ENCODE measurements around the gene EFNA2. TPM values are rescaled to one million over a fixed set of nuclear protein-coding genes. Genes with fewer than 3 reads are reported as not detected.

EFNA2 gene
- 1.0 and 2.8 TPM in 2 replicates for total RNA-seq (2014; rRNA removed; shearing (Covaris generic))

GRCh38 chr19:1285737-1286360, at the start of gene EFNA2:
EFNA2 (plus strand) TSS chr19:1285873; CDS start chr19:1286169, 296 bp downstream.
- Histone ChIP-seq H3K27me3 (peaks cover 59% of the 10 kb centered on the region), H3K4me1 (peaks cover 6% of the 10 kb centered on the region), H3K9me3 (replicated peaks) (no peaks in the 10 kb centered on the region), H3K36me3 (no peaks in the 10 kb centered on the region), H3K27ac (no peak within 1 kb of the TSS), H3K4me3 (peak within 1 kb of the TSS; percentile 40)
- DNase-seq, result peak in 1 of 2 experiments; percentile 16

GRCh38 chr19:1236576-1236975, 49.1 kb upstream of the EFNA2 start:
- H3K36me3 ChIP-seq, result no peaks in the 10 kb centered on the region
- H3K27ac ChIP-seq, result no peak overlapping the region
- peak in 1 of 2 experiments; percentile 42 for DNase-seq
- H3K4me3 ChIP-seq, result peak overlapping the region; percentile 61
- H3K27me3 ChIP-seq, result peaks cover 4% of the 10 kb centered on the region; the same call in 1 of the 2 replicates
- peaks cover 14% of the 10 kb centered on the region; the same call in 1 of the 2 replicates for H3K4me1 ChIP-seq
- H3K9me3 ChIP-seq (replicated peaks), result no peaks in the 10 kb centered on the region

GRCh38 chr19:1237027-1237659, 48.5 kb upstream of the EFNA2 start:
- DNase-seq, result no peak
- no peaks in the 10 kb centered on the region for H3K9me3 ChIP-seq (replicated peaks)
- H3K4me3 ChIP-seq, result peak overlapping the region; percentile 61
- no peak overlapping the region for H3K27ac ChIP-seq
- peaks cover 4% of the 10 kb centered on the region; the same call in 1 of the 2 replicates for H3K27me3 ChIP-seq
- H3K4me1 ChIP-seq, result peaks cover 14% of the 10 kb centered on the region; the same call in 1 of the 2 replicates
- no peaks in the 10 kb centered on the region for H3K36me3 ChIP-seq

DNA sequence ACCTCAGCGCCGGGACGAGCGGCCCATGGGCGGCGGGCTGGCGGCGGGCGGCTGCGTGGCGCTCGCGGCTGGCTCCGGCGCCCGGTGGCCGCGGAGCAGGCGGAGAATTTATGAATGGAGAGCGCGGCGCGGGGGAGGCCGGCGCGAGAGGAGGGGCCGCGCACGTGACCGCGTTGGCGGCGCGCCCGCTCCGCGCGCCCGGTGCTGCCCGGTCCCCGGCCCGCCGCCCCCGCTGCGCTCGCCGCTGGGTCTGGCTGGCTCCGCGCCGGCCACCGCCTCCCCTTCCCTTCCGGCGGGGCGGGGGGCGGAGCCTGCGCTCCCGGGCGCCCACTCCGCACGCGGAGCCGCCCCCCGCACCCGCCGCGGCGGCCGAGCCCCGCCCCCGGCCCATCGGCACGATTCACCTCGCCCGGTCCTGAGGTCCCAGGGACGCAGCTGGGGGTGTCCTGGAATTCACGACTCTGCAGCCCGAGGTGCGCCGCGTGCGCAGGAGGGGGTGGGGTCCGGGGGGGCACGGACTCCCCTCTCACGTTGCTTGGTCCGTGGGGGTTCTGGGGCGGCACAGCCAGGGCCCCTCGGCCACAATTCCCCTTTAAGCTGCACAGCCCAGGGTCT, 47.8 kb upstream of the EFNA2 start, which contains the start of gene CBARP:
TSS of gene CBARP (minus strand) at position 252 of the 615 bp plus-strand sequence. CDS start 1,905 bp downstream, outside the sequence.
- H3K4me1 ChIP-seq, result peaks cover 7% of the 10 kb centered on the region; the same call in 1 of the 2 replicates
- peak in 1 of 2 experiments; percentile 51 for DNase-seq
- H3K27me3 ChIP-seq, result peaks cover 4% of the 10 kb centered on the region; the same call in 1 of the 2 replicates
- no peaks in the 10 kb centered on the region for H3K36me3 ChIP-seq
- H3K4me3 ChIP-seq, result peak within 1 kb of the TSS; percentile 61
- H3K27ac ChIP-seq, result no peak within 1 kb of the TSS
- no peaks in the 10 kb centered on the region for H3K9me3 ChIP-seq (replicated peaks)

DNA sequence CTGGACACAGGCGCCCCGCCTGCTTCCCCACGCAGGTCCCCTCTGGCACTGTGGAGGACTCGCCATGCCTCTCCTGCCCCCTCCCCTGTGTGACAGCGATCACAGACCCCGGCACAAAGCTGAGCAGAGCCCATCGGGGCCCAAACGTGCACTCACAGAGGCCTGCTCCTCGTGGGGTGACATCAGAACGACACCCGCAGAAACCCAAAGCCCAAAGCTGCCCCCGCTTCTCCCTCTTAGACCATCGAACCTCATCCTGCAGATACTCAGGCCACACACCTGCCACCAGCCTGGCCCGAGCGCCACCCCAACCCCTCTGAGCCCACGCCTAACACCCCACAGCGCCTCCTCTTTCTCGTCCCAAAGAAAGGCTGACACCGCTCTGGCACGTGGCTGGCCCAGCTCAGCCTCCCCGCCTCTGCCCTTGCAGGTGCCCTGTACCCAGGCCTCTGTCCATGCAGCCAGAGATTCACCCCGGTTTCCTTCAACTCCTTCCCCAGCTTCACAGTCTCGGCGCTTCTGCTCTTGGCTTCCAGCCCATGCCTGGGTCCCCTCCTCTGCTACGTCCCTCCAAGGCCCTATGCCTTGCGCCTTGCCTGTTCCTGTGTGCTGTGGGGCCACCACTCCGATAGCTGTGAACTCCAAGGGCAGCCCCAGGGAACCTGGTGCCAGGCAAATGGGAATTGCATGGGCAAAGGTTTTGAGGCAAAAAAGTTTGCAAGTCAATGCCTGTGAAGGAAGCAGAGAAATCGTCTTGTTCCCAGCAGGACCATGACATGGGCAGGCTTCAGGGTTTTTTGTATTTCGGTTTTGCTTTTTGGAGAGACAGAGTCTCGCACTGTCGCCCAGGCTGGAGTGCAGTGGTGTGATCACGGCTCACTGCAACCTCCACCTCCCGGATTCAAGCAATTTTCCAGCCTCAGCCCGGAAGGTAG, 47.0 kb upstream of the EFNA2 start:
- Histone ChIP-seq H3K27me3 (peaks cover 4% of the 10 kb centered on the region; the same call in 1 of the 2 replicates), H3K4me3 (peak overlapping the region; percentile 46), H3K4me1 (peaks cover 6% of the 10 kb centered on the region; the same call in 1 of the 2 replicates), H3K27ac (no peak overlapping the region), H3K9me3 (replicated peaks) (no peaks in the 10 kb centered on the region), H3K36me3 (no peaks in the 10 kb centered on the region)
- DNase-seq, result no peak

- Histone ChIP-seq H3K4me1 (peaks cover 6% of the 10 kb centered on the region; the same call in 1 of the 2 replicates), H3K4me3 (peak overlapping the region; percentile 57), H3K27ac (no peak overlapping the region), H3K36me3 (no peaks in the 10 kb centered on the region), H3K9me3 (replicated peaks) (no peaks in the 10 kb centered on the region), H3K27me3 (peaks cover 4% of the 10 kb centered on the region; the same call in 1 of the 2 replicates)
- DNase-seq, result no peak
Measured at GRCh38 chr19:1239420-1239795, 46.3 kb upstream of the EFNA2 start.

DNA sequence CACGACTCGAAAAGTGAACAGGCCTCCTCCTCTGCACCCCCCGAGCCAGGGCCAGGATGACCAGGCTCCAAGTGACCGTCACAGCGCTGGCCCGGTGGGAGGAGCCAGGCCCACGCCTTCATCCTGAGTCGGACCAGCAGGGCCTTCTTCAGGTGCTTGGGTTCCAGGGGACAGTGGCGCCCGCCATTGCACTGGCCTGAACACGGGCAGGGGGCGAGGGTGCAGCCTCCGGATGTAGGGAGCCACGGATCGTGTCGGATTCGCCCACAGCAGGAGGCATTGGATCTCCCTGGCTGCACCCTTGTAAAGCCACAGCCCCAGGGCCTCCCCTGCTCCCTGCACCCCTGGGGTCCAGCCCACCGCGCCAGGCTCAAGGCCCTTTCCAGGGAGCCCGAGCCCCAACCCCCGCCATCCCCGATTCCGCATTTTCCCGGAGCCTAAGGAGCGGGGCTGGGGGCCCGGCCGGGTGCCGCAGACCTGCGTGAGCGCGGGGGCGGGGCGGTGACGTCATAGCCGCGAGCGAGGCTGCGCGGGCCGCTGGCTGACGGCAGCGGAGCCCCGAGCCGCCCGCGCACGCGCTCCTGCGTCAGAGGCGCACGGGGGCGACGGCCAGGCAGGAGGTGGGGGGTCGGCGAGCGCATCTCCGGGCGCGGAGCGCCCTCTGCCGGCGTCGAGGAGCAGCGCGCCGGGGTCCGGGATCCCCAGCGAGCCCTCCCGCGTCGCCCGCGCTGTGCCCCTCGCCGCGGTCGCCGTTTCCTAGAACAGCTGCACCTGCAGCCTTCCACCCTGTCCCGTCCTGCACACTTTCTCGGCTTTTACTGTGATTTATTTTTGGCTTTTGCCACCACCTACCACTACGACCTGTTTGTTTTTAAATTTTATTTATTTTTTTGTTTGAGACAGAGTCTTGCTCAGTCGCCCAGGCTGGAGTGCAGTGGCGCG, 45.6 kb upstream of the EFNA2 start:
- Histone ChIP-seq H3K36me3 (no peaks in the 10 kb centered on the region), H3K4me3 (peak overlapping the region; percentile 57), H3K27me3 (peaks cover 4% of the 10 kb centered on the region; the same call in 1 of the 2 replicates), H3K4me1 (peaks cover 8% of the 10 kb centered on the region; the same call in 1 of the 2 replicates), H3K27ac (no peak overlapping the region), H3K9me3 (replicated peaks) (no peaks in the 10 kb centered on the region)
- DNase-seq, result peak; percentile 87 to 92

- no peaks in the 10 kb centered on the region for H3K36me3 ChIP-seq
- peaks cover 8% of the 10 kb centered on the region; the same call in 1 of the 2 replicates for H3K4me1 ChIP-seq
- H3K27ac ChIP-seq, result no peak overlapping the region
- no peak for DNase-seq
- H3K4me3 ChIP-seq, result peak overlapping the region; percentile 76
- H3K27me3 ChIP-seq, result peaks cover 4% of the 10 kb centered on the region; the same call in 1 of the 2 replicates
- H3K9me3 ChIP-seq (replicated peaks), result no peaks in the 10 kb centered on the region
Measured at GRCh38 chr19:1240925-1241324, 44.7 kb upstream of the EFNA2 start.

DNA sequence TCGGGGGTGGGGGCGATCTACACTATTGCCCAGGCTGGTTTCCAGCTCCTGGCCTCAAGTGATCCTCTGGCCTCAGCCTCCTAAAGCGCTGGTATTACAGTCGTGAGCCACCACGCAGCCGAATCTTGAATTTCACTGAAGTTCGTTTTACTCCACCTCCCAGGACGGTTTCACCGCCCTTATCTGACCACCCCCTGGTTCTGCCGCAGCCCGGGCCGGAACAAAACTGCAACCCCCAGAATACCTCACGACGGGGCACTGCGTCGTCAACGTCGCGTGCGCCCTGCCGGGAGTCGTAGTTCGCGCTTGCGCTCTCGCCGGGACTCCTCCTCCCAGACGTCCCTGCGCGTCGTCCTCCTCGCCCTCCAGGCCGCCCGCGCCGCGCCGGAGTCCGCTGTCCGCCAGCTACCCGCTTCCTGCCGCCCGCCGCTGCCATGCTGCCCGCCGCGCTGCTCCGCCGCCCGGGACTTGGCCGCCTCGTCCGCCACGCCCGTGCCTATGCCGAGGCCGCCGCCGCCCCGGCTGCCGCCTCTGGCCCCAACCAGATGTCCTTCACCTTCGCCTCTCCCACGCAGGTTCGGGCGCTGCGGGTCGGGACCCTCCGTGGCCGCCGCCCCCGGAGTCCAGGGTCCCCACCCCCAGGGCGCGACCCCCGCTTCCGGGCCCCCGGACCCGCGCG, 44.1 kb upstream of the EFNA2 start, which contains the start of gene ATP5F1D:
TSS of gene ATP5F1D (plus strand) at position 335 of the 679 bp plus-strand sequence. CDS start at position 435, 100 bp downstream.
- DNase-seq, result peak; percentile 93 to 94
- Histone ChIP-seq H3K27me3 (peaks cover 4% of the 10 kb centered on the region; the same call in 1 of the 2 replicates), H3K36me3 (no peaks in the 10 kb centered on the region), H3K4me3 (peak within 1 kb of the TSS; percentile 76), H3K9me3 (replicated peaks) (no peaks in the 10 kb centered on the region), H3K27ac (no peak within 1 kb of the TSS; the same call in 1 of the 2 replicates), H3K4me1 (peaks cover 6% of the 10 kb centered on the region; the same call in 1 of the 2 replicates)

- peak; percentile 75 to 80 for DNase-seq
- Histone ChIP-seq H3K36me3 (no peaks in the 10 kb centered on the region), H3K4me1 (peaks cover 9% of the 10 kb centered on the region; the same call in 1 of the 2 replicates), H3K9me3 (replicated peaks) (no peaks in the 10 kb centered on the region), H3K27ac (no peak overlapping the region), H3K4me3 (no peak overlapping the region), H3K27me3 (no peaks in the 10 kb centered on the region)
Measured at GRCh38 chr19:1243768-1244692, 41.6 kb upstream of the EFNA2 start.

GRCh38 chr19:1244693-1245451, 40.8 kb upstream of the EFNA2 start:
- Histone ChIP-seq H3K27ac (no peak overlapping the region), H3K27me3 (no peaks in the 10 kb centered on the region), H3K4me3 (no peak overlapping the region), H3K4me1 (peaks cover 9% of the 10 kb centered on the region; the same call in 1 of the 2 replicates), H3K9me3 (replicated peaks) (no peaks in the 10 kb centered on the region), H3K36me3 (peaks cover 2% of the 10 kb centered on the region; the same call in 1 of the 2 replicates)
- no peak for DNase-seq

All from SJCRH30 (cell line).